Heart left ventricle (tissue), 13 donors: ENCODE measurements around the gene IL1RAP.

Source experiments
- POLR2A ChIP-seq, 2 donors: fragments of 450-650 bp; IDR thresholded peaks; one replicate each; pipeline ENCODE4 v1.6.1; 2017; ENCODE audit warnings: antibody characterized with exemption in 2 of 2, mild to moderate bottlenecking in 2 of 2, moderate library complexity in 2 of 2
- TF ChIP-seq, protein P1 (sequence below), 12 donors: fragments of 200-600 bp; sonication (generic) in 4 of 12; IDR thresholded peaks; one replicate each; pipeline versions ENCODE4 v1.5.0 to v1.8.0; 2018 to 2022; ENCODE audit warnings: antibody characterized with exemption in 12 of 12, mild to moderate bottlenecking in 5 of 12
- donor health status: ischemic (EF 13 %, LVEDD 7.1; RV severe dilation, severe dysfunction).
- donor health status: DM: no; HTN: yes; CAD: no.
- donor health status: DM: no; HTN: no; CAD: no.
- donor health status: ischemic (EF 25% LVEDD 6.9; RV normal size, moderate dysfunction).
- donor health status: ischemic (EF 25% LVEDD 5.7; RV mildly dilated, moderate dysfunction).
- donor health status: ischemic (EF 35%, LVEDD 5.7; RV mildly dilated, moderate dysfunction).
- donor health status: nonischemic (EF 11% LVEDD 7.7; RV severe dilation, severe dysfunction).
- donor health status: DM: yes; HTN: yes; CAD: no.
- donor health status: PGD.
- donor health status: ischemic (EF 29% LVEDD 5.4; RV normal size, mild dysfunction).
- donor health status: nonischemic (EF 23%, LVEDD 6.1; RV moderate dilation, normal function).

- TF ChIP-seq, protein P1, sequence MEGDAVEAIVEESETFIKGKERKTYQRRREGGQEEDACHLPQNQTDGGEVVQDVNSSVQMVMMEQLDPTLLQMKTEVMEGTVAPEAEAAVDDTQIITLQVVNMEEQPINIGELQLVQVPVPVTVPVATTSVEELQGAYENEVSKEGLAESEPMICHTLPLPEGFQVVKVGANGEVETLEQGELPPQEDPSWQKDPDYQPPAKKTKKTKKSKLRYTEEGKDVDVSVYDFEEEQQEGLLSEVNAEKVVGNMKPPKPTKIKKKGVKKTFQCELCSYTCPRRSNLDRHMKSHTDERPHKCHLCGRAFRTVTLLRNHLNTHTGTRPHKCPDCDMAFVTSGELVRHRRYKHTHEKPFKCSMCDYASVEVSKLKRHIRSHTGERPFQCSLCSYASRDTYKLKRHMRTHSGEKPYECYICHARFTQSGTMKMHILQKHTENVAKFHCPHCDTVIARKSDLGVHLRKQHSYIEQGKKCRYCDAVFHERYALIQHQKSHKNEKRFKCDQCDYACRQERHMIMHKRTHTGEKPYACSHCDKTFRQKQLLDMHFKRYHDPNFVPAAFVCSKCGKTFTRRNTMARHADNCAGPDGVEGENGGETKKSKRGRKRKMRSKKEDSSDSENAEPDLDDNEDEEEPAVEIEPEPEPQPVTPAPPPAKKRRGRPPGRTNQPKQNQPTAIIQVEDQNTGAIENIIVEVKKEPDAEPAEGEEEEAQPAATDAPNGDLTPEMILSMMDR (IDR thresholded peaks at IDR 0.05) = no peak
- no peak for TF ChIP-seq POLR2A (IDR thresholded peaks at IDR 0.05)
These were observed 102.8 kb downstream of the IL1RAP start for GRCh38 chr3:190616637-190617036.
